Measurements from ENCODE around the gene RIN1.

GRCh38 chr11:66367561-66368312 lies 31.5 kb upstream of the RIN1 start:
- TF ChIP-seq CTCF (IDR thresholded peaks at IDR 0.05) (no peak), POLR2A (IDR thresholded peaks at IDR 0.05) (no peak)

Data from heart left ventricle (tissue), 13 donors.